ENCODE data around the gene C20orf144. TPM values are rescaled to one million over a fixed set of nuclear protein-coding genes. Genes with fewer than 3 reads are reported as not detected.
"Not testable (repeated sequence)": the region's sequence is repeated elsewhere in the genome, so short reads cannot be mapped to it uniquely, and the experiment has no call there.

C20orf144 gene
- total RNA-seq, 1 donor from 2014 or later, result not detected

- TF ChIP-seq, protein P1, sequence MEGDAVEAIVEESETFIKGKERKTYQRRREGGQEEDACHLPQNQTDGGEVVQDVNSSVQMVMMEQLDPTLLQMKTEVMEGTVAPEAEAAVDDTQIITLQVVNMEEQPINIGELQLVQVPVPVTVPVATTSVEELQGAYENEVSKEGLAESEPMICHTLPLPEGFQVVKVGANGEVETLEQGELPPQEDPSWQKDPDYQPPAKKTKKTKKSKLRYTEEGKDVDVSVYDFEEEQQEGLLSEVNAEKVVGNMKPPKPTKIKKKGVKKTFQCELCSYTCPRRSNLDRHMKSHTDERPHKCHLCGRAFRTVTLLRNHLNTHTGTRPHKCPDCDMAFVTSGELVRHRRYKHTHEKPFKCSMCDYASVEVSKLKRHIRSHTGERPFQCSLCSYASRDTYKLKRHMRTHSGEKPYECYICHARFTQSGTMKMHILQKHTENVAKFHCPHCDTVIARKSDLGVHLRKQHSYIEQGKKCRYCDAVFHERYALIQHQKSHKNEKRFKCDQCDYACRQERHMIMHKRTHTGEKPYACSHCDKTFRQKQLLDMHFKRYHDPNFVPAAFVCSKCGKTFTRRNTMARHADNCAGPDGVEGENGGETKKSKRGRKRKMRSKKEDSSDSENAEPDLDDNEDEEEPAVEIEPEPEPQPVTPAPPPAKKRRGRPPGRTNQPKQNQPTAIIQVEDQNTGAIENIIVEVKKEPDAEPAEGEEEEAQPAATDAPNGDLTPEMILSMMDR (IDR thresholded peaks at IDR 0.05), result no peak
- no peaks in the 10 kb centered on the region for H3K4me1 ChIP-seq
- H3K27ac ChIP-seq, result no peak overlapping the region
- H3K36me3 ChIP-seq, result peaks cover 56 to 78% of the 10 kb centered on the region in 2 donors
- no peaks in the 10 kb centered on the region for H3K27me3 ChIP-seq
- H3K4me3 ChIP-seq, result no peak overlapping the region
- H3K9me3 ChIP-seq, result no peaks in the 10 kb centered on the region
- intact Hi-C loops (cut with DNase I), result no loop called here
- no peak for DNase-seq (ENCODE audit: low spot score in 2 of 2)
Observed at GRCh38 chr20:33627577-33628216, 34.4 kb upstream of the C20orf144 start.

DNA sequence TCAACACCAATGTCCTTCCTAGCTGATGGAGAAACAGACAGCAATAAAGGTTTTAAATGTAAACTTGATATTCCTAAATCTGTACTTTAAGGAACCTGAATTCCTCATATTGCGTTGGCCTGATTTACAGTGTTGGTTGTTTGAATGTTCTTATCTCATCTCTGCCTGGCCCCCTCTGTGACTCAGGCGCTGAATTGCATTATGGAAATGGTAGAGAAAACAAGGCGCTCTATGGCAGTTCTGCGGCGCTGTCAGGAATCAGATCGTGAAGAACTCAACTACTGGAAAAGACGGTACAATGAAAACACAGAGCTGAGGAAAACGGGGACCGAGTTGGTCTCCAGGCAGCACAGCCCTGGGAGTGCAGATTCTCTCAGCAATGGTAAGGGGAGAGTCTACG, 32.6 kb upstream of the C20orf144 start:
- Histone ChIP-seq H3K9me3 (no peaks in the 10 kb centered on the region), H3K27me3 (no peaks in the 10 kb centered on the region), H3K27ac (no peak overlapping the region), H3K4me3 (no peak overlapping the region), H3K36me3 (peaks cover 57 to 67% of the 10 kb centered on the region in 2 donors), H3K4me1 (no peaks in the 10 kb centered on the region)
- intact Hi-C loops (cut with DNase I), result no loop called here
- TF ChIP-seq, protein P1 (IDR thresholded peaks at IDR 0.05), result no peak
- DNase-seq (ENCODE audit: low spot score in 2 of 2), result no peak

GRCh38 chr20:33629979-33630378, 32.1 kb upstream of the C20orf144 start:
- Histone ChIP-seq H3K4me3 (no peak overlapping the region), H3K9me3 (no peaks in the 10 kb centered on the region), H3K27ac (no peak overlapping the region), H3K27me3 (no peaks in the 10 kb centered on the region), H3K36me3 (peaks cover 53 to 62% of the 10 kb centered on the region in 2 donors), H3K4me1 (no peaks in the 10 kb centered on the region)
- DNase-seq (ENCODE audit: low spot score in 2 of 2), result no peak
- TF ChIP-seq, protein P1 (IDR thresholded peaks at IDR 0.05), result no peak
- intact Hi-C loops (cut with DNase I), result no loop called here

GRCh38 chr20:33630507-33630906, 31.6 kb upstream of the C20orf144 start:
- intact Hi-C loops (cut with DNase I), result no loop called here
- Histone ChIP-seq H3K4me1 (no peaks in the 10 kb centered on the region), H3K27ac (no peak overlapping the region), H3K36me3 (peaks cover 48 to 61% of the 10 kb centered on the region in 2 donors), H3K4me3 (no peak overlapping the region), H3K27me3 (no peaks in the 10 kb centered on the region), H3K9me3 (no peaks in the 10 kb centered on the region)
- no peak for DNase-seq (ENCODE audit: low spot score in 2 of 2)
- TF ChIP-seq, protein P1 (IDR thresholded peaks at IDR 0.05), result no peak

- H3K27me3 ChIP-seq; DNase-seq (ENCODE audit: low spot score in 2 of 2); H3K4me1 ChIP-seq; H3K9me3 ChIP-seq; H3K4me3 ChIP-seq; intact Hi-C loops (cut with DNase I); H3K27ac ChIP-seq: not testable (repeated sequence)
- peaks cover 40 to 54% of the 10 kb centered on the region in 2 donors for H3K36me3 ChIP-seq
Observed at GRCh38 chr20:33631910-33632309, 30.2 kb upstream of the C20orf144 start.

DNA sequence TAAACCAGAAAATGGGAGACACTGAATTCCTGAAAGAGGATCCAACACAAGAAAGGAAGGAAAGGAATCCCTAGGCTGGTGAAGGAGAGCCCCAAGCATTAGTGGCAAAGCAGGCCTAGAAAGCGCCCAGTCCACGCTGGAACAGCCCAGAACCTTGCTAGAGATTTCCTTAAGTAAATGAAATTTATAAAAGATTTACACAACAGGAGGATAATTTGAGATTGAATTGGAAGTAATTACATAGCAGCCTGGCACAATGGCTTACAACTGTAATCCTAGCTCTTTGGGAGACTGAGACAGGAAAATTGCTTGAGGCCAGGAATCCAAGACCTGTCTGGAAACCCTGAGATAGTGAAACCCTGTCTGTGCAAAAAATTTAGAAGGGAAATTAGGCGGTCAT, 26.8 kb upstream of the C20orf144 start:
- H3K9me3 ChIP-seq, result no peaks in the 10 kb centered on the region
- intact Hi-C loops (cut with DNase I), result no loop called here
- no peaks in the 10 kb centered on the region for H3K27me3 ChIP-seq
- TF ChIP-seq, protein P1 (IDR thresholded peaks at IDR 0.05), result no peak
- H3K36me3 ChIP-seq, result peaks cover 36 to 50% of the 10 kb centered on the region in 2 donors
- H3K4me1 ChIP-seq, result no peaks in the 10 kb centered on the region
- no peak for DNase-seq (ENCODE audit: low spot score in 2 of 2)
- no peak overlapping the region for H3K27ac ChIP-seq
- no peak overlapping the region for H3K4me3 ChIP-seq
